Activated T-helper 9 cell treated with anti-CD3 and anti-CD28 coated beads, Interleukin-2, amount 50 U/mL, for 16 hours (primary cell): ENCODE measurements around the gene ENTPD8.
"Not testable (repeated sequence)": the region's sequence is repeated elsewhere in the genome, so short reads cannot be mapped to it uniquely, and the experiment has no call there.

Experiments used
- DNase-seq: peaks from one replicate; pipeline ENCODE4 v3.0.0-alpha.2; 2020; ENCODE audit warnings: low read depth

The ENTPD8 gene

DNA sequence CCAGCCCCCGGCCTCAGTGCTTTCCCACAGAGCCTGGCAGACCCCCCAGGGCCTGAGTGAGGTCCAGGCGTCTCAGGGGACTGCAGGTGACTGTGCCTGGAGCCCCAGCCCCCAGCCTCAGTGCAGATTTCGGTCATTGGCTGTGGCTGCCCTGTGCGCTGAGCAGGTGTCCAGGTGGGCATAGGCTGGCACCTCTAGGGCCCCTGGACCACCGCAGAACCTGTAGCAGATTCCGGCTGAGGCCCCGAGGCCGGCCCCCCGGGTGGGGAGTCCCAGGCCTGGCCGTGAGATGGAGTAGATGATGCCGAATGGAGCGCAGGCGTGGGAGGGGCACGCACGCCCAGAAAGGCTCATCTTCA, 30.3 kb downstream of the ENTPD8 start:
- DNase-seq = no peak

DNA sequence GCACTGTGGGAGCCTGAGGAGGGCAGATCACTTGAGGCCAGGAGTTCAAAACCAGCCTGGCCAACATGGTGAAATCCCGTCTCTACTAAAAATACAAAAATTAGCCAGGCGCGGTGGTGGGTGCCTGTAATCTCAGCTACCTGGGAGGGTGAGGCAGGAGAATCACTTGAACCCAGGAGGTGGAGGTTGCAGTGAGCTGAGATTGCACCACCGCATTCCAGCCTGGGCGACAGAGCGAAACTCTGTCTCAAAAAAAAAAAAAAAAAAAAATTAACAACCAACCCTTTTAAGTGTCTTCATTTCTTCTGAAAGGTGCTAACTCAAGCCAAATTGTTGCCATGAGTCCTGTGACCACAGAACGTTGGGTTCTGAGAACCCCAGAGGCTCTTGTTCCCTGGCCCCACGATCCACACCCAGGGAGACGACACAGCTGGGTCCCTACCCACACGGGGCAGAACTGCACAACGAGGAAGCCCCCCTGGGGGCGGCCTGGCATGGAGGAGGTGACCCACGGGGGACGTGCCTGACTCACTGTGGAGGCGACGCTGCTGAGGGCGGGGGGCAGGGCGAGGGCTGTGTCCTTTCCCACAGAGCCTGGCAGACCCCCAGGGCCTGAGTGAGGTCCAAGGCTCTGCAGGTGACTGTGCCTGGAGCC, 30.8 kb downstream of the ENTPD8 start:
- DNase-seq = not testable (repeated sequence)

DNA sequence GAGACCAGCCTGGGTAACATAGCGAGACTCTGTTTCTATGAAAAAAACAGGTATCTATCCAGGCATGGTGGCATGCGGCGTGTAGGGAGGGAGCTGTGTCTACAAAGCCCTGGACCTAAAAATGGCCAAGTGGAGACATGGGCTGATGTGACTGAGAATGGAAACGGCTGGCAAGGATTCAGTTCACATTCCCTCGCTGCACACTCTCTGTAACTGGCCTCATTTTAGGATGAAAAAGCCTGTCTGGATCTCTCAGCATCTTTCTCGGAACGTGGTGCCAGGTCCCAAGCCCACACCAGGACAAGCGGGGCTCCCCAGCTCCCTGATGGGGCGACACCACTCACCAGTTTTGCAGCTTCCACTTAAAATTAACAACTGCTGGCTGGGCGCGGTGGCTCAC, 31.6 kb downstream of the ENTPD8 start:
- no peak for DNase-seq

DNA sequence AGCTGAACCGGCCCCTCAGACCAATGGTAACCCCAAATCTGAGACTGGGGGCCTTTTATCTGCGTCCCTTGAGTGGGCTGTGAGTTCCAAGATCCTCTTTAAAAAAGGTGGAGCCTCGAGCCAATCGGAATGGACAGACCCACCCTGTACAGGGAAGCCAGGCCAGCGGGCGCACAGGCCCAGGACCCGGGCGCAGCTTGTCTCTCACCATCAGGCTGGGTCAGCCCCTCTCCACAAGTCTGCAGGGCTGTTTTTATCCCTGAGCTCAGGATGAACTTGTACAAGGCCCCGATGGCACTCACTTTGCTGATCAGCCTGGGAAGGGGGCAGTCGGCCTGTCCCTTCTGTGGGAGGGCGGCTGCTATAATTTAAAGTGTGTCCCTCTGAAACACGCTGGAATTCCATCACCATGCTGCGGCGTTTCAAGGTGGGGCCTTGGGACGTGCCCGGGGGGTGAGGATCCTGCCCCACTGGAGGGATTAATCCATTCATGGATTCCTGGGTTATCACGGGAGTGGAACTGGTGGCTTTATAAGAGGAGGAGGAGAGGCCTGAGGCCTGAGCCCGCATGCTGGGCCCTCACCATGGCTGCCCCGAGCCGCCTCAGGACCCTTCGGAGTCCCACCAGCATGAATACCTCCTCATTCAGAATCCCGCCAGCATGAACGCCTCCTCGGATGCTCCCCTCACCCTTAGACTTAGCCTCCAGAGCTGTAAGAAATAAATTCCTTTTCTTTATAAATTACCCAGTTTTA, 32.3 kb downstream of the ENTPD8 start:
- DNase-seq = no peak

DNA sequence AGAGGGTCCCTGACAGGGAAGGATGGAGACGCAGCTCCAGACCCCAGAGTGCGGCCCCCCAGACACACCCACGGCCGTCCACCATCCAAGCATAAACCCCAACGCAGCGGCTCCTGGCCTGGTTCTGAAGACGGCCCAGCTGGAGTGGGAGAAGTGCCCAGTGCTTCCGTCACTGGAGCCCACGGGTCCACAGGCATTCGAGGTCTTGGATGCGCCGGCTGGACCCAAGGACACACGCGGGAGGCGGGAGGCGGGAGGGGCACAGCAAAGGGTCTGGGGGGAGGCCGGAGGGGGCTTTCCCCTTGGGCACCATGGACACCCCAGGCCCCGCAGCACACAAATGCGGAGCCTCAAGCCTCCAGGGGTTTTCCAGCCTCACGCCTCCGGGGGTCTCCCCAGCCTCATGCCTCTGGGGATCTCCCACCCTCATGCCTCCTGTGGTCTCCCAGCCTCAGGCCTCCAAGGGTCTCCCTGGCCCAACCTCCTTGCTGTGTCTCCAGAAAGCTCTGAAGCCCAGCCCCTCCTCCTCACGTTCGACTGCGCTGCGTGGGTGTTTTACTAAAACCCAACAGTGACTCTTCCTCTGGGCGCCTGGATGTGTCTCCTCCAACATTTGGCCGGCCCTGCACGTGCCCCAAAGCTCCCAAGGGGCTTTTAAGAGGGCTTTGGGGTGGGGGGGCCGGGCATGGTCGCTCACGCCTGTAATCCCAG, 33.4 kb downstream of the ENTPD8 start:
- no peak for DNase-seq

DNA sequence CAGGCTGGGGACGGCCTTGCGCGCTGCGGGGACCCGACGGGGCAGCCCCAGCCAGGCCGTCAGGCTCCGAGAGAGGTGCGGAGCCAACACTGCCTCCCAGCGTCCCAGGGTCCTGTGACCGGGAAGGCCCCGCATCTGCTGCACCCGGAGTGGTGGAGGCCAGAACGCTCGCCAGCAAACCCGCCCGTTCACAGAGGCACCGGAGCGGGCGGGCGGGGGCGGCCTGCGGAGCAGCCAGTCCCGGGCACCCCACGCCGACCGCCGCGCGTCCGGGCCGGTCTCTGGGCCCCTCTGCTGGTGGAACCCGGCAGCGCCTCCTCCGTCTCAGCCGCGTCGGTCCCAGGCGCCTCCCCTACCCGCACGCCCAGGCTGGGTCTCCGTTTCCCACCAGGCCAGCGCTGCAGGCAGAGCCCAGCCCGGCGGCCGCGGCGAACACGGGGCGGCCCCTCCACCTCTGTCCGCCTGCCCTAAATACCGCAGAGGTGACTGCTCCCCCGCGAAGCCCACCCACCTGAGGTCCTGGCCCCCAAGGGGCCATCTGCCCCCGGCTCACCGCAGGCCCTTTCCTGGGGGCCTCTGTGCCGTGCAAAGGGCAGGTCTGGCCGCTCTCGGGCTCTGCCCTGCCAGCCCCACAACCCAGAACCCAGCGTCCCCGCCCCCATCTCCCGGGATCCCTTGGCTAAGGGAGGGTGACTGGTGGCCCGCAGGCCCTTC, 34.1 kb downstream of the ENTPD8 start:
- peak; percentile 56 for DNase-seq

DNA sequence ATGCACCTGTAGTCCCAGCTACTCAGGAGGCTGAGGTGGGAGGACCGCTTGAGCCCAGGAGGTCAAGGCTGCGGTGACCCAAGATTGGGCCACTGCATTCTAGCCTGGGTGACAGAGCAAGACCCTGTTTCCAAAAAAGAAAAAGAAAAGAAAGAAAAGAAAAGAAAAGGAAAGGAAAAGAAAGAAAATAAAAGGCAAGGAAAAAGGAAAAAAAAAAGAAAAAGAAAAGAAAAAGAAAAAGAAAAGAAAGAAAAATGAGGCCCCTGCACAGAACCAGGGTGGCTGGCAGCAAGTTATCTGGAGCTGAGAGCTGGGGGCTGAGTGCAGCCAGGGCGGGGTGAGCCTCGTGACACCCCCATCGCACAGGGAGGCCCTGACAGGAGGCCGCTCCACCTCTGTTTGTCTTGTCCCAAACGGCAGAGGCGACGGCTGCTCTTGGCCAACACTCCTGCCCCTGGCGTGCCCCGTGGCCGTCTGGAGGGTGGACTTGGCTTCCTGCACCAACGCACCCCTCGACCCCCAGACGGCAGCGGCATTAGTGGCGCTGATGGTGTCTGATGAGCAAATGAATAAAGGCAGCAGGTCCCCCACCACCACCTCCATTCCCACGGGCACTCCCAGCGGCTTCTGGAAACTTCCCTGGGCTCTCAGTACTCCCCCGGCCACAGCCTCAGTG, 34.9 kb downstream of the ENTPD8 start:
- no peak for DNase-seq

DNA sequence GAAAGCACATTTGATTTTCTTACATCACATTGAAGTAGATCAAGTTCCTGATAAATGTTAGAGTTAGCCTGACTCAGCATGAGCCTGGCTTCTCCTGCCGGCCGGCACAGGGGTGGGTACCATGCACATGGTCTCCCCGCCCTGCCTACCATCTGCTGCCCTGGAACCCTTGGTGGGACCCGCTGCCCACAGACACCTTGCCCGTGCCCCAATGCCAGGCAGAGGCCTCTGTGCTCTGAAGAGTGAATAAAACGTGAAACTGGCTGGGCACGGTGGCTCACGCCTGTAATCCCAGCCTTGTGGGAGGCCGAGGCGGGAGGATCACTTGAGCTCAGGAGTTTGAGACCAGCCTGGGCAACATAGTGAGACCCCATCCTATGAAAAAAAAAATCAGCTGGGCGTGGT, 35.5 kb downstream of the ENTPD8 start:
- DNase-seq = no peak

DNA sequence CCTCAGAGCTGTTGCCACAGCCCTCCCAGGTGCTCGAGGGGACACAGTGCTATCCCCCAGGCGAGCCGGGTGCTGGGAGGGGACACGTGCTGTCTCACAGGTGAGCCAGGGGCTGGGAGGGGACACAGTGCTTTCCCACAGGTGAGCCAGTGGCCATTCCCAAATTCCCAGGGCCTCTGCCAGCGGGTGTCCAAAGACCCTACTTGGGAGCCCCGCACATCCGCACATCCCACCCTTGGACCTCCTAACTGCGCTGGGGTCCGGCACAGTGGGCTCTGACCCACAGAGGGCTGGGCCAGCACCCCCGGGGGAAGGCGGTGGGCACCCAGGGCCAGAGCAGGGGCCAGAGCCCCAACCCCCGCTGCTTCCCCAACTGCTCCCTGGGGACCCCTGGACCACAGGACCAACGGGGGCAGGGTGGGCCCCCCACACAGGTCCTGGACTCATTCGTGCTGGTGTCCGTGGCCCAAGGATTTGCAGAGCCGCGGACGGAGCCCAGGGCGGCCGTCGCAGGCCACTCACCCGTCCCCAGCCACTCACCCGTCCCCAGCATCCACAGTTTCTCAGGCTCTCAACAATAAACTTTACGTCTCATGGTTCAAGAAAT, 36.1 kb downstream of the ENTPD8 start:
- no peak for DNase-seq

DNA sequence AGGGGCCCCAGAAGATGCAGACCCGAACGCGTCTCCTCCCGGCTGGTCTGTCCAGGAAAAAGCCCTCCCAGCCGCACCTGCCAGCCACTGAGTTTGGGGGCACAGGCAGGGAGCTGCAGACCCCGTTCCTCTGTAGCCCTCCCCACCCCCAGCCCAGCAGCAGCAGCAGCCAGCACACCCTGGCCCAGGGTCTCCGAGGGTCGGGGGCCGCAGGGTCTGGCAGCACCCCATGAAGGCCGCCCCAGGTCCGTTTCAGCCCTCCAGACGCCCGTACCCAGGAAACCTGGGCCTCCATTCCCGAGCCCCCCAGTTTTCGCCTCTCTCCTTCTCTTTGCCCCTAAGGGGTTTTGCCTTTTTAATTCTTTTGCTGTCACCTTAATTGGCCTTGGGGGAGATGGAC, 37.9 kb downstream of the ENTPD8 start:
- DNase-seq = no peak

DNA sequence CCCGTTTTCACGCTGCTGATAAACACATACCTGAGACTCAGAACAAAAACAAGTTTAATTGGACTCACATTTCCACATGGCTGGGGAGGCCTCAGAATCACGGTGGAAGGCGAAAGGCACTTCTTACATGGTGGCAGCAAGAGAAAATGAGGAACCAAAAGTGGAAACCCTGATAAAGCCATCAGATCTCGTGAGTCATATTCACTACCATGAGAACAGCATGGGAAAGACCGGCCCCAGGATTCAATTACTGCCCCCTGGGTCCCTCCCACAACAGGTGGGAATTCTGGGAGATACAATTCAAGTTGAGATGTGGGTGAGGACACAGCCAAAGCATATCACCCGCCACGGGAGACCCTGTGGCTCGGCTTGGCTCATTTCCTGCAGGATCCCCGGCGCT, 38.4 kb downstream of the ENTPD8 start:
- DNase-seq = no peak

DNA sequence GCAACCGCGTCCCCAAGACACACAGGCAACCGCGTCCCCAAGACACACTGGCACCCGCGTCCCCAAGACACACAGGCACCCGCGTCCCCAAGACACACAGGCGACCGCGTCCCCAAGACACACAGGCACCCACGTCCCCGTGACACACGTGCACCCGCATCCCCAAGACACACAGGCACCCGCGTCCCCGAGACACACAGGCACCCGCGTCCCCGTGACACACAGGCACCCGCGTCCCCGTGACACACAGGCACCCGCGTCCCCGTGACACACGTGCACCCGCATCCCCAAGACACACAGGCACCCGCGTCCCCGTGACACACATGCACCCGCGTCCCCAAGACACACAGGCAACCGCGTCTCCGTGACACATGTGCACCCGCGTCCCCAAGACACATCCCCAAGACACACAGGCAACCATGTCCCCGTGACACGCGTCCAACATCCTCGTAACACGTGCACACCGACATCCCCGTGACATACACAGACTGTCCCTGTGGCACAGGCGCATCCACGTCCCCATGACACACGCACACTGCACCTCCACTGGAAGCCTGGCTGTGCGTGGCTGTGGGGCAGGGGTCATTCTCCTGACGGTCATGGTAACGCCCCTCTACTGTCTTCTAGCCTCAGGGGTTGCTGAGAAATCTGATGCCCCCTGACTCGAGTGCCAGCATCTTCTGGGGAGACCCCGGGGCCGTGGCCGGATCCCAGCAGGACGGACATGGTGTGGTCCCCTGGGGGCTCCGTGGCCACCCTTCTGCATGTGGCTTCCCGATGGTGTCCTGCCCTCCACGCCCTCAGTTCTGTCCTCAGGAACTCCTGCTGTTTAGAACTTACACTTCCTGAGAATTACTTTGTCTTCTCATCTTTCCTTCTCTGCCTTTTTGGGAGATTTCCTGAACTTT, 42.3 kb downstream of the ENTPD8 start:
- DNase-seq = no peak

DNA sequence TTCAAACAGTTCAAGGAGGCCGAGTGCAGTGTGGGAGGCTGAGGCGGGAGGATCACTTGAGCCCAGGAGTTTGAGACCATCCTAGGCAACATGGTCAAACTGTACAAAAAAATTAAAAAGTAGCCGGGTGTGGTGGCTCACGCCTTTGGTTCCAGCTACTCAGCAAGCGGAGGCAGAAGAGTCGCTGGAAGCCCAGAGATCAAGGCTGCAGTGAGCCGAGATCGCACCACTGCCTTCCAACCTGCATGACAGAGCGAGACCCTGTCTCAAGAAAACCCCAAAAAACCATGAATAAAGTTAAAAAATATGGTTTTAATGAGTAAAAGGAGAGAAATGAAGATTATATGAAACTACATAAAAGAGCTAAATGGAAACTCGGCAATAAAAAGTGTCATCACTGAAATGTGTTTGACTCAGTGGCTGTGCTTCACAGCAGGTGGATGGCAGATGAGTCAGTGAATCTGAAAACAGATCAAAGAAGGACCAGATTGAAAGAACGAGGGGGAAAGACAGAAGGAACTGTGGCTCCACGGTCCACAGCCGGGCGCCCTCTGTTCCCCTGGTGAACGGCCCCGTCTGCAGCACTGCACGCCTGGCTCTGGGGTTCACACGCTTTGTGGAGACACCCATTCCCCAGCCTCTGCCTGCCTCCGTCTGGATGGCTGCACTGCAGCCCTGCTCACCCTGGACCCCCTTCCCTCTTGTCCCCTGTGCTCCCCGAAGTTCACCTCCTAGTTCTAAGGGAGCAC, 43.3 kb downstream of the ENTPD8 start:
- DNase-seq = no peak

DNA sequence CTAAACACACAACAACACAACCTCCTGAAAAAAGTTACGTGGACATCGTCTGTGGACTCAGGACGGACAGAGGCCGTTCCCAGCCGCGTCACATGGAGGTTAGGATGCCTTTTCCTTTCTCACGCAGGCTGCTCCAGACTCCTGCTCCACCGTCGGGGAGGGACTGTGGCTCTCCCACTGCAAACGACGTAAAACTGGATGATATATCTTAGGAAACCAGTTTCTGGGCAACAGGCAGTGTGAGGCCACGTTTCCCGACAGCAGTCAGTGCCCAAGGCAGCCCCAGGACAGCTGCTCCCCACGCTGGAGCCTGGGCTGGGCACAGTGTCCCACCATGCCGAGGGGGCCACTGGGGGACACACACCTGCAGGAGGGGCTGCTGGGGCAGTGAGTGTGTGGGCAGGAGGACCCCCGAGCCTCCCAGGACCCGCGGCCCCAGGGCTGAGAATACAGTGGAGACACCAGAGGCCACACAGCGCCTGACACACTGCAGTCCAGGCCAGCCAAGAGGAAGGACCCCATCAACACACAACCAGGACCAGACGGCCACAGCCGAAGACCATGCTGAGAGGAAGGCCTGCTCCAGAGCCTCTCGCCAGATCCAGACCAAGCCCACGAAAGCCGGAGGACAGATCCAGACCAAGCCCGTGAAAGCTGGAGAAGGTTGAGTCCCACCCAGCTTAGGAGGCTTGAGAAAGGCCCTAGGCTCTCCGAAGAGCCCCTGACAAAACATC, 44.4 kb downstream of the ENTPD8 start:
- no peak for DNase-seq

DNA sequence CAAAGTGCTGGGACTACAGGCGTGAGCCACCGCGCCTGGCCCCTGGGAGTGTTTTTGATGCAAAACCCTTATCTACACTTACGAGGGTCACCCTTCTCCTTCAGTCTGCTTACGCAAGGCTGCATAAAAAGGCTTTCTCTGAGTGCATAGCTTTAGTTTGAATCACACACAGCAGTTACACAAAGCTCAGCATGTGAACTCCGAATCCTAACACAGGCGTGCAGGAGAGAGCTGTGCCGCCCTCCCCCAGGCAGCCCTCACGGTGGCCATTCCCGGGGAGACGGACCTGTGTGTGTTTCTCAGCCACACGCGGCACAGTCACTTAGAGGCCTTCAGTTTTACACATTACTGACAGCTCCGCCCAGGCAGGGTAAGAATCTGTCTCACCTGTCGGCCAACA, 44.9 kb downstream of the ENTPD8 start:
- no peak for DNase-seq

DNA sequence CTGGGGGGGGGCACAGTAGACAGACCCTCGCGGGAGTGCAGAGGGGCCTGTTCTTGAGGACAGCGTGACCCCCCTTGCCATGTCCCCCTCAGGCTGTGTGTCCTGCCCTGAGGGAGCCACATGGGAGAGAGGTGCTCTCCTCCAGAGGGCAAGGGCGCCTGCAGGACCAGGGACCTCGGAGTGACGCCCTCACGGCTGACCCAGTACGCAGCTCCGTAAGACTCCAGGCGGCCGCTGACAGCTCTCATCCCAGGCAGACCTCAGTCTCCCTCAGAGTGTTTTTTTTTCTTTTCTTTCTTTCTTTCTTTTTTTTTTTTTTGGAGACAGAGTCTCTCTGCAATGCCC, 45.5 kb downstream of the ENTPD8 start:
- no peak for DNase-seq

DNA sequence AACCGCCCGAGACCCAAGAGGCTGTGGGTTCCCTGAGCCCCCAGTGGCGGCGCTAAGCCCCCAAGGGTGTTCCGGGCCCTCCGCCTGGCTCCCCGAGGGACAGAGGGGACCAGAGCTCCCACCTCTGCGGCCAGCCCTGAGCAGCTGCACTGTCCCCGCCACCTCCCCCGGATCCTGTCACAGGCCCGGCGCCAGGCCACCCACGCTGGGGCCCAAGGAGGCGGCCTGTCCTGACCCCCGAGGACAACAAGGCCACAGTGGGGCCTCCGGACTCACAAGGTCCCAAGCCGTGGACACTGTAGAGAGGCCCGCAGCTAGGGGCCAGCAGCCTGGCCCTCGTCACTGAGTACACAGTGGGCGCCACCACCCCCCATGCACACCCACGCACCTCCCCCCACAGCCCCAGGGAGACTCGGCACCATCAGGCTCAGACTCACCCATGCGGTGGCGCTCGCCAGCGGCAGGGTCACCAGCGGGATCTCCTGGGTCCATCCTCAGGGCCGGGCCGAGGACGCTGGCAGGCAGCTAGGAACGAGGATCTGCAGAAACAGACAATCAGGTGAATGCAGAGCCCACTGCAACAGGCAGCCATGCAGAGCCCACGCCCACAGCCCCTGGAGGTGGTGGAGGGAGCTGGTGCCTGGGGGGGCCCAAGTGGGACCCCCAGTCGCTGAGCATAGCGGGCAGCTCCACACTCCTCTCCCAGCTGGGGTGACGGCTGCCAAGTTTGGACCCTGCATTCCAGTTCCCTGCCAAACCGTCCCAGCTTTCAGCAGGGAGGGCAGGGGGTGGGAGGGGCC, 46.1 kb downstream of the ENTPD8 start:
- no peak for DNase-seq
